ENCODE measurements around the gene CDC42.

Gene CDC42

DNA sequence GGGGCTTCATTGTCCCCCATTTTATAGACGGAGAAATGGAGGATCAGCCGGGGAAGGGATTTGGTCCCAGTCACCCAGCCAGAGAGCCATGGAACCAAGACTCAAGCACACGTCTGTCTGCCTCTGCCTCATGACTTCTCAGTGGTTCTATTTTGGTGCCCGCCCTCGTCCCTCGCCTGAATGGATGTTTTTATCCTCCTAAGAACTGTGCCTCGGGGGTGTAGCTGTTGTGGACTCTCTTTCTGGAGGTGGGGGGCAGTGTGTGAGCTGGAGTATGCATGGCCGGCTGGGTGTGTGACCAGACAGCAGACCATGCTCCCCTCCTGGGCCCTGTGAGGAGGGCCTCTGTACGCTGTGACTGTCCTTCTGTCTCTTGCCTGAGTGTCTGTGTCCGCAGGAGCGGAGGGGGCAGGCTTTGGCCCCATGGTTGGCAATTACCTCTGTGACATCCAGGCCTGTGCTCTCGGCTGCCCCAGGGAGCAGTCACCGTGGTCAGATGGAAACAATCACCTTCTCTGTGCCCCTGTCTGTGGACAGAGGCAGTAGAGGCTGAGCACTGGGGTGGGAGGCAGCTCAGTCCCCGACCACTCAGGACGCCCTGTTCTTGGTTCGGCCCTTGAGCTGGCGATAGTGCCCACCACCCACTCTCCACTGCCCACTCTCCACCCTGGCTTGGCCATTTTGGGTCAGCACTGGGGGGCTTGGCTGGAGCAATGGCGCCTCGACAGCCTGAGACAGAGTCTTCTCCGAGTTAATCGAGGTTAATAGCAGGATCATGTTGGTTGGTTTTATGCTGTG is 70.0 kb downstream of the CDC42 start:
- DNase-seq (ENCODE audit: low read depth) = no peak

DNA sequence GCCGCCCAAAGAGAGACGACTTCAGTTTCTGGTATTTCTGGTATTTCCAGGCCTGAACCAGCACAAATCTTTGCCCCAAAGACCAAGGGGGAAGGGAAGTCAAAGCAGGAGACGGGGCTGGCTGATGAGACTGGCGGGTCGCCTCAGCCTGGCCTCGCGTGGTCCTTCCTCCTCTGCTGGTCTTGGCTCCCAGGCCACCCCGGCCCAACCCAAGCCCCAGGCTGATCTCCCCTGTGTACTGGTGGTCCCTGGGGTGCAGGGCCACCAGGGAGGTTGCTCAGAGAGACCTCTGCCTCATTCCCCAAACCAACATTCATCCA is 70.5 kb downstream of the CDC42 start:
- DNase-seq (ENCODE audit: low read depth) = no peak
- TF ChIP-seq, protein P1, sequence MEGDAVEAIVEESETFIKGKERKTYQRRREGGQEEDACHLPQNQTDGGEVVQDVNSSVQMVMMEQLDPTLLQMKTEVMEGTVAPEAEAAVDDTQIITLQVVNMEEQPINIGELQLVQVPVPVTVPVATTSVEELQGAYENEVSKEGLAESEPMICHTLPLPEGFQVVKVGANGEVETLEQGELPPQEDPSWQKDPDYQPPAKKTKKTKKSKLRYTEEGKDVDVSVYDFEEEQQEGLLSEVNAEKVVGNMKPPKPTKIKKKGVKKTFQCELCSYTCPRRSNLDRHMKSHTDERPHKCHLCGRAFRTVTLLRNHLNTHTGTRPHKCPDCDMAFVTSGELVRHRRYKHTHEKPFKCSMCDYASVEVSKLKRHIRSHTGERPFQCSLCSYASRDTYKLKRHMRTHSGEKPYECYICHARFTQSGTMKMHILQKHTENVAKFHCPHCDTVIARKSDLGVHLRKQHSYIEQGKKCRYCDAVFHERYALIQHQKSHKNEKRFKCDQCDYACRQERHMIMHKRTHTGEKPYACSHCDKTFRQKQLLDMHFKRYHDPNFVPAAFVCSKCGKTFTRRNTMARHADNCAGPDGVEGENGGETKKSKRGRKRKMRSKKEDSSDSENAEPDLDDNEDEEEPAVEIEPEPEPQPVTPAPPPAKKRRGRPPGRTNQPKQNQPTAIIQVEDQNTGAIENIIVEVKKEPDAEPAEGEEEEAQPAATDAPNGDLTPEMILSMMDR (IDR thresholded peaks at IDR 0.05; ENCODE audit: control insufficient read depth, insufficient read depth, low read depth, low read length, missing control alignments) = no peak
- no peak overlapping the region for H3K4me3 ChIP-seq (ENCODE audit: control insufficient read depth, low read depth, low read length)

More for the DNA sequence above, 70.0 kb downstream of the CDC42 start:
- TF ChIP-seq, protein P1 (IDR thresholded peaks at IDR 0.05; ENCODE audit: control insufficient read depth, insufficient read depth, low read depth, low read length, missing control alignments) = no peak
- no peak overlapping the region for H3K4me3 ChIP-seq (ENCODE audit: control insufficient read depth, low read depth, low read length)

DNA sequence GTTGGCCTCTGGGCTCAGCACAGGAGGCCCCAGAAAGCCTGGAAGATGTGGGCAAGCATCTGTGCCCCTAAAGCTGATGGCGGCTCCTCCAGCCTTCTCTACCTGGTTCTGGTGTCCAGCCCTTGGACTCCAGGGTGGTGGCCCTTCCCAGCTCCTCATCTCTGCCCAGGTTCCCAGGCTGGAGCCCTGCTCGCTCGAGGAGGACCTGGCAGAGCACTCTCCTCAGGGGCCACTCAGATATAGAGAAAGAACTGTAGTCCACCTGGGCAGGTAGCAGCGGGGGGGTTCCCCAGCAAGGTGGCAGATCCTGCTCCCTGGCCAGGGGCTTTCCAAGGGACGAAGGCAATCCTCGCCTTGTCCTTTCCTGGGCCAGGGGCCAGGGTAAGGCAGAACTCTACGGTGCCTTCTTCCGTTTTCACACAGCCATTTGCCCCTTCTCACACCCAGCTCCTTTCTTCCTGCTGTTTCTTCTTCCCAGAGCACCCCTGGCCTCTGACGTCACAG is 71.4 kb downstream of the CDC42 start:
- TF ChIP-seq, protein P1 (IDR thresholded peaks at IDR 0.05; ENCODE audit: control insufficient read depth, insufficient read depth, low read depth, low read length, missing control alignments) = no peak
- no peak for DNase-seq (ENCODE audit: low read depth)
- no peak overlapping the region for H3K4me3 ChIP-seq (ENCODE audit: control insufficient read depth, low read depth, low read length)

DNA sequence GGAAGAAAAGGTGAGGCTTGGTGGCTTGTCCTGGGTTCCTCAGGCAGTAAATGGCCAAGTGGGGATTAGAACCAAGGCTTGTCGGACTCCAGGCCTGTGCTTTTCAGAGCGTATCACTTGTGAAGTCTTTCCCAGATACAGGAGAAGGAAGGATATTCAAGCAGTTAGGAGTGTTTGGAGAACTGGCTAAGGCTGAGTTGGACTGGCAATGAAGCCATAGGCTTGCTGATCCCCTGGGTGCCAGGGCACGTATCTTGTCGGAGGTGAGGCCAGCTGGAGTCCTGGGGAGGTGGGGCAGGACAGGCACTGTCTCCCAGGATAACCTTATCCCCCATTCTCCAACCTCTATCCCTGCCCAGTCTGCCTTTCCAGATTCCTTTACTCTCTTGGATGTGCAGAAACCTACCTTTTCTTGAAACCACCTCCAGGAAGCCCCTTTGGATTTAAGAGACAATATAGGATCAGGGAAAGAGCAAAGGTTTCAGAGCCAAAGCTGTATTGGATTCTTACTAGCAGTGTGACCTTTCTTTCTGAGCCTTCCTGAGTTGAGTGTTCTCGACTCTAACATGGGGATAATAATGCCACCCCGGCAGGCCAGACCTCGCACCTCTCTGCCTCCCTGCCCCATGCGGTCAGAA is 72.2 kb downstream of the CDC42 start:
- no peak overlapping the region for H3K4me3 ChIP-seq (ENCODE audit: control insufficient read depth, low read depth, low read length)
- TF ChIP-seq, protein P1 (IDR thresholded peaks at IDR 0.05; ENCODE audit: control insufficient read depth, insufficient read depth, low read depth, low read length, missing control alignments) = no peak
- DNase-seq (ENCODE audit: low read depth) = no peak

DNA sequence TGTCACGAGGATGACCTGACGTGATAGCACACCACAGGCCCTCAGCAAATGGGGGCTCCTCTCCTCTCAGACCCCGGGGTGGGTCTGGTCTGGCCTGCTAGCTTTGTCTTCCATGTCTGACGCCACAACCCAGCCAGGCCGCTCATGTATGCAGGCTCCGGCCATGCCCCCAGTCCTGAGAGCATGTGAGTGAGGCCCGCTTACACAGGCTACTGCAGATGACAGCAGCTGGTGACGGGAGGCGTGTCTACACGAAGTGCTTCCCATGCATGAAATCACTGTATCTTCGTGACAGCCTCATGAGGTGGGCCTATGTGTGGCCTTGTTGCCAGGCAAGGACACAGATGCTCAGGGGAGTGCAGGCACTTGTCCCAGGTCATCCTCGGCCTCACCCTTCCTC is 74.0 kb downstream of the CDC42 start:
- H3K4me3 ChIP-seq (ENCODE audit: control insufficient read depth, low read depth, low read length) = no peak overlapping the region
- TF ChIP-seq, protein P1 (IDR thresholded peaks at IDR 0.05; ENCODE audit: control insufficient read depth, insufficient read depth, low read depth, low read length, missing control alignments) = no peak
- no peak for DNase-seq (ENCODE audit: low read depth)

DNA sequence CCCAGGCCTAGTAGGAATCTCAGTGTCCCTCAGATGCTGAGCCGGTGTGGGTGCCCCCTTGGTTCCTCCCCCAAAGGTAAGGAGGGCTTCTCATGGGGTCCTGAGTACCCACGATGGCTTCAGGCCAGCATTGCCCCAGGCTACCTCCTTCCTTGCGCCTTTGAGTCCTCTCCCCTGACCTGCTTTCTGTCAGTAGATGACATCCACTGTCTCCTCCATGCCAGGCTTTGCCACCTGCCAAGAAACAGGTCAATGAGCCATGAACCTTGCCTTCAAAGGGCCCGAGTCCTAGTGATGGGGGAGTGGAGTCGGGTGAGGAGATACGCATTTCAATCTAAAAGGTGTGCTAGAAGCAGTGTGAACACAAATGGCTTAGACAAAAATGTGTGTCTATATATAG is 74.7 kb downstream of the CDC42 start:
- DNase-seq (ENCODE audit: low read depth) = no peak
- TF ChIP-seq, protein P1 (IDR thresholded peaks at IDR 0.05; ENCODE audit: control insufficient read depth, insufficient read depth, low read depth, low read length, missing control alignments) = no peak
- no peak overlapping the region for H3K4me3 ChIP-seq (ENCODE audit: control insufficient read depth, low read depth, low read length)

Measured in AG09309 (cell line).